Measurements from ENCODE around the gene LCN10. TPM values are rescaled to one million over a fixed set of nuclear protein-coding genes. Genes with fewer than 3 reads are reported as not detected.

LCN10 gene
- total and polyA plus RNA-seq, 2 donors (not counting 3 experiments of a cell fraction or from before 2014, with no cell fraction given), result not detected

DNA sequence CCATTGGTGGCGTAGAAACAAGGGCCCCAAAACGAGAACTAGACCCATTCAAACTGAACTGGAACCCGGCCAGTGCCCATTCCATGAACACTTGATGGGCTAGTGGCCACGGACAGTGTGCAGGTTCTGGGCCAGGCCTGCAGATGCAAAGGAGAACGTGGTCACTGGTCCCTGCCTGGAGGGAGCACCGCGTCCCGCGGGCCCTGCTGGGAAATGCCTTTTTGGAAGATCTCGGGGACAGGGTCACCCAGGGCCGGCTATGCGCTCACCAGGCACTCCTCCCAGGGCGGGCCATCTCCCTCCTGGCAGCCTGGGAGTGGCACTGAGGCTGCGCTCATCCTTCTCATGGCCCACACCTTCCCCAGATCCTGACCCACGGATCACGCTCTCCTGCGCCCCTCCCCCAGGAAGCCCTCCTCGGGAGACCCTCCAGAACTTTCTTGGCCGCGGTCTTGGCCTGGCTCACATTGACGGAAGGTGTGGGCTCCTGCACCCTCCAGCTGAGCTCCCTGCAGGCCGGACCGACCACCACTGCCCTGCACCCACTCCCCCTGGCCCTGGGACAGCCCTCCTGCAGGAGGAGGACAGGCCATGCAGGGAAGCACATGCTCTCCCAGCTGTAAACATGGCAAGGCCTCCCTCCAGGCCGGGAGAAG, 33.2 kb downstream of the LCN10 start:
- Histone ChIP-seq H3K4me1 (ENCODE audit: control insufficient read depth, extremely low read depth, insufficient read depth, low read length) (peaks cover 13% of the 10 kb centered on the region), H3K9ac (replicated peaks; ENCODE audit: extremely low read depth, insufficient read depth, low read length) (no peak overlapping the region), H3K79me2 (ENCODE audit: control insufficient read depth, insufficient read depth, low read length) (peaks cover 16% of the 10 kb centered on the region), H3K27me3 (ENCODE audit: control insufficient read depth in 2 of 2, insufficient read depth in 2 of 2, low read length in 2 of 2) (no peaks in the 10 kb centered on the region), H3K4me2 (ENCODE audit: insufficient read depth, low read length) (no peak overlapping the region), H2AFZ (ENCODE audit: low read depth, low read length) (no peak overlapping the region), H3K9me3 (replicated peaks; ENCODE audit: control insufficient read depth, insufficient read depth, low read length) (no peaks in the 10 kb centered on the region), H4K20me1 (replicated peaks; ENCODE audit: control insufficient read depth, extremely low read depth, insufficient read depth, low read length) (no peaks in the 10 kb centered on the region), H3K27ac (ENCODE audit: insufficient read depth, low read depth, low read length) (no peak overlapping the region), H3K9me1 (replicated peaks; ENCODE audit: control insufficient read depth, extremely low read depth, insufficient read depth, low read length) (no peaks in the 10 kb centered on the region), H3K36me3 (ENCODE audit: control insufficient read depth in 2 of 2, extremely low read depth in 1 of 2, insufficient read depth in 2 of 2, low read length in 2 of 2) (peaks cover 0 to 2% of the 10 kb centered on the region in 2 experiments), H3K4me3 (replicated peaks in 1 of 3; ENCODE audit: insufficient read depth in 1 of 3, low read depth in 1 of 3, low read length in 3 of 3) (no peak overlapping the region)
- no peak for FAIRE-seq
- TF ChIP-seq, protein P1, sequence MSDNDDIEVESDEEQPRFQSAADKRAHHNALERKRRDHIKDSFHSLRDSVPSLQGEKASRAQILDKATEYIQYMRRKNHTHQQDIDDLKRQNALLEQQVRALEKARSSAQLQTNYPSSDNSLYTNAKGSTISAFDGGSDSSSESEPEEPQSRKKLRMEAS (IDR thresholded peaks at IDR 0.05; ENCODE audit: insufficient read depth, insufficient read length), result no peak
- no peak for TF ChIP-seq GATA2 (IDR thresholded peaks at IDR 0.05; ENCODE audit: insufficient read depth, insufficient read length, low read depth, low read length)
- TF ChIP-seq POLR2AphosphoS5 (IDR thresholded peaks at IDR 0.05; ENCODE audit: insufficient read depth, low read depth, low read length), result no peak
- TF ChIP-seq POLR2A (IDR thresholded peaks at IDR 0.05; ENCODE audit: low read depth, low read length), result no peak
- TF ChIP-seq FOS (IDR thresholded peaks at IDR 0.05; ENCODE audit: borderline replicate concordance, insufficient read depth, low read length), result no peak
- no peak for TF ChIP-seq MYC (IDR thresholded peaks at IDR 0.05; ENCODE audit: low read depth, low read length)
- TF ChIP-seq, protein P2, sequence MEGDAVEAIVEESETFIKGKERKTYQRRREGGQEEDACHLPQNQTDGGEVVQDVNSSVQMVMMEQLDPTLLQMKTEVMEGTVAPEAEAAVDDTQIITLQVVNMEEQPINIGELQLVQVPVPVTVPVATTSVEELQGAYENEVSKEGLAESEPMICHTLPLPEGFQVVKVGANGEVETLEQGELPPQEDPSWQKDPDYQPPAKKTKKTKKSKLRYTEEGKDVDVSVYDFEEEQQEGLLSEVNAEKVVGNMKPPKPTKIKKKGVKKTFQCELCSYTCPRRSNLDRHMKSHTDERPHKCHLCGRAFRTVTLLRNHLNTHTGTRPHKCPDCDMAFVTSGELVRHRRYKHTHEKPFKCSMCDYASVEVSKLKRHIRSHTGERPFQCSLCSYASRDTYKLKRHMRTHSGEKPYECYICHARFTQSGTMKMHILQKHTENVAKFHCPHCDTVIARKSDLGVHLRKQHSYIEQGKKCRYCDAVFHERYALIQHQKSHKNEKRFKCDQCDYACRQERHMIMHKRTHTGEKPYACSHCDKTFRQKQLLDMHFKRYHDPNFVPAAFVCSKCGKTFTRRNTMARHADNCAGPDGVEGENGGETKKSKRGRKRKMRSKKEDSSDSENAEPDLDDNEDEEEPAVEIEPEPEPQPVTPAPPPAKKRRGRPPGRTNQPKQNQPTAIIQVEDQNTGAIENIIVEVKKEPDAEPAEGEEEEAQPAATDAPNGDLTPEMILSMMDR (IDR thresholded peaks at IDR 0.05; ENCODE audit: extremely low read depth in 1 of 2, insufficient read depth in 1 of 2, low read depth in 1 of 2, low read length in 2 of 2), result no peak
- TF ChIP-seq JUN (IDR thresholded peaks at IDR 0.05; ENCODE audit: borderline replicate concordance, insufficient read depth, insufficient read length, low read depth), result no peak
- no peak for TF ChIP-seq EZH2 (IDR thresholded peaks at IDR 0.05; ENCODE audit: borderline replicate concordance, low read depth, low read length, severe bottlenecking)
- intact Hi-C loops (cut with micrococcal nuclease), result loop anchor here (5.0 kb wide), 3 partner anchors 37 to 227 kb away; partner anchors contain the start of gene SEC16A
- ChIA-PET POLR2A (no interaction called here), CTCF (no interaction called here)
- no TSS peak for BruUV-seq (replicated peaks)
- DNase-seq (ENCODE audit: low read depth, low spot score), result no peak
- dilution Hi-C loops (cut with MboI; ENCODE audit: extremely low pct_ligation_motif_present, low sequenced_read_pairs), result no loop called here
